Left lung (tissue), 10 donors: ENCODE data around the gene AMPD3. TPM values are rescaled to one million over a fixed set of nuclear protein-coding genes. Genes with fewer than 3 reads are reported as not detected.

Source experiments
- ATAC-seq: fragments of 200-7000 bp; cut with Tn5 transposase; one replicate; pipeline ENCODE4 v1.9.1; 2020; ENCODE audit warnings: moderate library complexity
- DNase-seq, 4 donors: peaks; one replicate each; pipeline ENCODE4 v3.0.0-alpha.2; 2013 to 2020
- H3K27ac ChIP-seq, 2 donors: fragments of 200-600 bp; sonication (generic) in 1 of 2; one replicate each; pipeline versions ENCODE4 v1.5.0 to v1.8.0; 2020 to 2021
- H3K27me3 ChIP-seq, 2 donors: fragments of 200-600 bp; sonication (generic) in 1 of 2; one replicate each; pipeline versions ENCODE4 v1.5.0 to v1.8.0; 2020 to 2021
- H3K36me3 ChIP-seq, 2 donors: fragments of 200-600 bp; sonication (generic) in 1 of 2; one replicate each; pipeline versions ENCODE4 v1.5.0 to v1.8.0; 2020 to 2021
- H3K4me1 ChIP-seq, 2 donors: fragments of 200-600 bp; one replicate each; pipeline ENCODE4 v1.8.0; 2021
- H3K4me3 ChIP-seq, 2 donors: fragments of 200-600 bp; sonication (generic) in 1 of 2; one replicate each; pipeline versions ENCODE4 v1.5.0 to v1.8.0; 2020 to 2021; ENCODE audit warnings: mild to moderate bottlenecking in 1 of 2
- H3K9me3 ChIP-seq, 2 donors: fragments of 200-600 bp; sonication (generic) in 1 of 2; one replicate each; pipeline versions ENCODE4 v1.5.0 to v1.8.0; 2020 to 2021
- CTCF ChIP-seq, 2 donors: fragments of 200-600 bp; sonication (generic) in 1 of 2; IDR thresholded peaks; one replicate each; pipeline versions ENCODE4 v1.5.0 to v1.8.0; 2021; ENCODE audit warnings: antibody characterized with exemption in 2 of 2
- intact Hi-C, 2 donors: fragments of 100-400 bp; cut with DNase I; formaldehyde crosslinking; loops; one replicate each; pipeline versions ENCODE4 v1.11.2 to v1.14.2; 2022
- polyA plus RNA-seq, 6 donors: library from polyadenylated mRNA; unstranded; fragments of 120-200 nt; gene quantifications; one replicate each; pipeline ENCODE4 v1.2.1, GENCODE V29; 2013; ENCODE audit not compliant: insufficient read length in 6 of 6
- total RNA-seq, 2 donors: library from RNA; stranded (reverse); fragmentation: NEBNext Ultra II Directional; extraction: Animal tissue kit (Norgen Biotek cat#: 25700); gene quantifications; one replicate each; pipeline ENCODE4 v1.2.1, GENCODE V29; 2021
- donor health status: DM: no; HTN: yes; CAD: no.
- donor health status: DM: no; HTN: no; CAD: no.

Gene AMPD3
- total and polyA plus RNA-seq, 8 donors = 6.6 to 28.8 (median 8.1) TPM

- no peaks in the 10 kb centered on the region for H3K9me3 ChIP-seq
- no peak for ATAC-seq
- no peak for TF ChIP-seq CTCF (IDR thresholded peaks at IDR 0.05)
- no peaks in the 10 kb centered on the region for H3K4me1 ChIP-seq
- no peaks in the 10 kb centered on the region for H3K27me3 ChIP-seq
- no peak overlapping the region for H3K27ac ChIP-seq
- no peak for DNase-seq
- no peak overlapping the region for H3K4me3 ChIP-seq
- intact Hi-C loops = no loop called here
- H3K36me3 ChIP-seq = no peaks in the 10 kb centered on the region
Observed at GRCh38 chr11:10426475-10426874, 28.6 kb upstream of the AMPD3 start.

GRCh38 chr11:10428453-10428852 is 26.6 kb upstream of the AMPD3 start:
- DNase-seq (no peak), ATAC-seq (no peak)
- Histone ChIP-seq H3K27me3 (no peaks in the 10 kb centered on the region), H3K4me3 (no peak overlapping the region), H3K9me3 (no peaks in the 10 kb centered on the region), H3K4me1 (no peaks in the 10 kb centered on the region), H3K27ac (no peak overlapping the region), H3K36me3 (no peaks in the 10 kb centered on the region)
- intact Hi-C loops = no loop called here
- TF ChIP-seq CTCF (IDR thresholded peaks at IDR 0.05) = no peak

GRCh38 chr11:10429526-10429925 is 25.5 kb upstream of the AMPD3 start:
- intact Hi-C loops = no loop called here
- Histone ChIP-seq H3K4me3 (no peak overlapping the region), H3K36me3 (no peaks in the 10 kb centered on the region), H3K27me3 (no peaks in the 10 kb centered on the region), H3K27ac (no peak overlapping the region), H3K9me3 (no peaks in the 10 kb centered on the region), H3K4me1 (no peaks in the 10 kb centered on the region)
- DNase-seq (no peak), ATAC-seq (no peak)
- TF ChIP-seq CTCF (IDR thresholded peaks at IDR 0.05) = no peak

- ATAC-seq (no peak), DNase-seq (no peak)
- Histone ChIP-seq H3K4me1 (peaks cover 0 to 19% of the 10 kb centered on the region in 2 donors), H3K36me3 (no peaks in the 10 kb centered on the region), H3K4me3 (no peak overlapping the region), H3K27me3 (no peaks in the 10 kb centered on the region), H3K27ac (no peak overlapping the region), H3K9me3 (no peaks in the 10 kb centered on the region)
- TF ChIP-seq CTCF (IDR thresholded peaks at IDR 0.05) = no peak
- intact Hi-C loops = no loop called here
Observed at GRCh38 chr11:10432493-10432892, 22.6 kb upstream of the AMPD3 start.

- Histone ChIP-seq H3K27me3 (no peaks in the 10 kb centered on the region), H3K4me1 (peaks cover 0 to 19% of the 10 kb centered on the region in 2 donors), H3K27ac (no peak overlapping the region), H3K4me3 (no peak overlapping the region), H3K36me3 (no peaks in the 10 kb centered on the region), H3K9me3 (no peaks in the 10 kb centered on the region)
- DNase-seq = no peak
- ATAC-seq = no peak
- intact Hi-C loops = no loop called here
- no peak for TF ChIP-seq CTCF (IDR thresholded peaks at IDR 0.05)
Observed at GRCh38 chr11:10432971-10433370, 22.1 kb upstream of the AMPD3 start.
